BJ (cell line): ENCODE measurements around the gene ZSCAN22. TPM values are rescaled to one million over a fixed set of nuclear protein-coding genes. Genes with fewer than 3 reads are reported as not detected.

Experiments used
- CTCF ChIA-PET: fragments of 350-600 bp; formaldehyde crosslinking; extraction: SDS; loops from one replicate; lab custom pipeline; 2021; ENCODE audit warnings: antibody characterized with exemption, inconsistent platforms; lab: Yijun Ruan, JAX
- POLR2A ChIA-PET: fragments of 300-600 bp; sonication (Branson Sonifier 250); formaldehyde crosslinking; extraction: SDS; loops from one replicate; lab custom pipeline; 2021; ENCODE audit warnings: antibody characterized with exemption; lab: Charles Lee
- DNase-seq: peaks from one replicate; pipeline ENCODE4 v3.0.0-alpha.2; 2011; ENCODE audit warnings: low read depth
- H3K27me3 ChIP-seq: 2 replicates; pipeline ENCODE4 v1.6.0; 2011; ENCODE audit warnings: low read length; ENCODE audit not compliant: control insufficient read depth, insufficient read depth
- H3K36me3 ChIP-seq: 2 replicates; pipeline ENCODE4 v1.5.1; 2011; ENCODE audit warnings: low read length; ENCODE audit not compliant: control insufficient read depth, insufficient read depth
- H3K4me3 ChIP-seq: 2 replicates; pipeline ENCODE4 v1.5.1; 2011; ENCODE audit warnings: low read depth, mild to moderate bottlenecking, control low read depth, low read length
- polyA plus RNA-seq: library from polyadenylated mRNA; depleted of rRNA; stranded (reverse); fragments of >200 nt; gene quantifications from 2 replicates; pipeline ENCODE4 v1.2.3, GENCODE V29; 2011
- TF ChIP-seq, protein P1 (sequence below): IDR thresholded peaks from 2 replicates; pipeline ENCODE4 v1.5.1; 2011; ENCODE audit warnings: low read depth, mild to moderate bottlenecking, control low read depth, inconsistent platforms, low read length, moderate library complexity; ENCODE audit not compliant: insufficient read depth

The ZSCAN22 gene
- polyA plus RNA-seq, 1 experiment = 2.3 TPM

DNA sequence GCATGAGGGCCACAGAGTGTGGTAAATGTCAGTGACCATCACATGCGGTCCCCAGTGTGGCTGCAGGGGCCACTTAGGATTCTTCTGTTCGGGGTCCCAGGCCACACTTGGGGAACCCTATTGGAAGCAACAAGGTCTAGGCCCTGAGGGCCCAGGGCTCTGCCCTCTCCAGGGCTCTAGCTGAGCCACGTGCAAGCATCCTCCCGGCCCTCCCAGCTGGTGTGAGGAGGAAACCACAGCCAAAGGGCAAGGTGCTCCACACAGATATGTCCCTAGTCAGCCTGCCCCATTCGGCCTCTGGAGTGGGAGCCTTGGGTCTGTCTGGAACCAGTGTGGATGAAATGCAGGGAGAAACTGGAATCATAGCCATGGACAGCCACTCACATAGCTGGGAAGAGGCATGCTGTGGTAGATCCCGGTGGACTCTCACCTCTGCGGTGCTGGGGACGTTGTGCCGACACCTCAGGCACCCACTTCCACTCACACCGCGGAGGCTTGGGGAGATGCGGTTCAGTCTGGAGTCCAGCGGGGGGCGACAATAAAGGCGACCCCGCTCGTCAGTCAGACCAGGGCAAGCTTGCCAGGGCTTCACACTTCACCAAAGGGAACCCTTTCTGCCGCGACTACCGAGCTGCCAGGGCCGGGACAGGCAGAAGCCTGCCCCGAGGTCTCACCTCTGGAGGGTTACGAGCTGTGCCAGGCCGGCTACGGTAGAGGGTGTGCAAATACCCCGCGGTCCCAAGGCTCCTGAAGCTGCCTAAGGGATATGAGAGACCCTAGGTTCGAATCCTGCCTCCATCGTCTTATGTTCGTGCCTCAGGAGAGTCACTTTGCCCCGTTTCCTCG is 40.0 kb downstream of the ZSCAN22 start:
- Histone ChIP-seq H3K27me3 (no peaks in the 10 kb centered on the region), H3K36me3 (no peaks in the 10 kb centered on the region), H3K4me3 (no peak overlapping the region)
- TF ChIP-seq, protein P1, sequence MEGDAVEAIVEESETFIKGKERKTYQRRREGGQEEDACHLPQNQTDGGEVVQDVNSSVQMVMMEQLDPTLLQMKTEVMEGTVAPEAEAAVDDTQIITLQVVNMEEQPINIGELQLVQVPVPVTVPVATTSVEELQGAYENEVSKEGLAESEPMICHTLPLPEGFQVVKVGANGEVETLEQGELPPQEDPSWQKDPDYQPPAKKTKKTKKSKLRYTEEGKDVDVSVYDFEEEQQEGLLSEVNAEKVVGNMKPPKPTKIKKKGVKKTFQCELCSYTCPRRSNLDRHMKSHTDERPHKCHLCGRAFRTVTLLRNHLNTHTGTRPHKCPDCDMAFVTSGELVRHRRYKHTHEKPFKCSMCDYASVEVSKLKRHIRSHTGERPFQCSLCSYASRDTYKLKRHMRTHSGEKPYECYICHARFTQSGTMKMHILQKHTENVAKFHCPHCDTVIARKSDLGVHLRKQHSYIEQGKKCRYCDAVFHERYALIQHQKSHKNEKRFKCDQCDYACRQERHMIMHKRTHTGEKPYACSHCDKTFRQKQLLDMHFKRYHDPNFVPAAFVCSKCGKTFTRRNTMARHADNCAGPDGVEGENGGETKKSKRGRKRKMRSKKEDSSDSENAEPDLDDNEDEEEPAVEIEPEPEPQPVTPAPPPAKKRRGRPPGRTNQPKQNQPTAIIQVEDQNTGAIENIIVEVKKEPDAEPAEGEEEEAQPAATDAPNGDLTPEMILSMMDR = no peak
- CTCF ChIA-PET = interaction anchor here (1.7 kb wide), 1 partner anchor 9 kb away, joined by 4 read pairs; no protein-coding TSS in a partner anchor
- DNase-seq = no peak
- POLR2A ChIA-PET = no interaction called here

DNA sequence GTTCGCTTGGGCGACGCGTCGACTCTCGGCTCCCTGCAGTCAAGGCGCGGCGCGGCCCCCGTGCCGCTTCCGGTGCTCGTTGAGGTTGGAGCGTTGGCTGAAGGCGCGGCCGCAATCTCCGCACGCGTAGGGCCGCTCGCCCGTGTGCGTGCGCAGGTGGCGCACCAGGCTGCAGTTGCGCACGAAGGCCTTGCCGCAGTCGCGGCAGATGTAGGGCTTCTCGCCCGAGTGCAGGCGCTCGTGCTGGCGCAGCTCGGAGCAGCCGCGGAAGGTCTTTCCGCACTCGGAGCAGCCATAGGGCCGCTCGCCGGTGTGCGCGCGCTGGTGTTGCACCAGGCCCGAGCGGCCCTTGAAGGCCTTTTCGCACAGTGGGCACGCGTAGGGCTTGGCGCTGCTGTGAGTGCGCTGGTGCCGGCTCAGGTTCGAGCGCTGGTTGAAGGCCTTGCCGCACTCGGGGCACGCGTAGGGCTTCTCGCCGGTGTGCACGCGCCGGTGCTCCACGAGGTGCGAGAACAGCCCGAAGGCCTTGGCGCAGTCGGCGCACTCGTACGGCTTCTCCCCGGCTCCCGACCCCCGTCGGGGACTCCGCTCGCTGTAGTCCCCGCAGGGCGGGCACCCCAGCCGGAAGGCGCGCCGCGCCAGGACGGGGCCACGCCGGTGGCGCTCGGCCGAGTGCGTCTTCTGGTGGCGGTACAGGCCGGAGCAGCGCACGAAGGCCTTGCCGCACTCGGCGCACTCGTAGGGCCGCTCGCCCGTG is 41.1 kb downstream of the ZSCAN22 start:
- ChIA-PET CTCF (no interaction called here), POLR2A (no interaction called here)
- H3K36me3 ChIP-seq = no peaks in the 10 kb centered on the region
- TF ChIP-seq, protein P1 = no peak
- H3K27me3 ChIP-seq = no peaks in the 10 kb centered on the region
- no peak for DNase-seq
- no peak overlapping the region for H3K4me3 ChIP-seq

DNA sequence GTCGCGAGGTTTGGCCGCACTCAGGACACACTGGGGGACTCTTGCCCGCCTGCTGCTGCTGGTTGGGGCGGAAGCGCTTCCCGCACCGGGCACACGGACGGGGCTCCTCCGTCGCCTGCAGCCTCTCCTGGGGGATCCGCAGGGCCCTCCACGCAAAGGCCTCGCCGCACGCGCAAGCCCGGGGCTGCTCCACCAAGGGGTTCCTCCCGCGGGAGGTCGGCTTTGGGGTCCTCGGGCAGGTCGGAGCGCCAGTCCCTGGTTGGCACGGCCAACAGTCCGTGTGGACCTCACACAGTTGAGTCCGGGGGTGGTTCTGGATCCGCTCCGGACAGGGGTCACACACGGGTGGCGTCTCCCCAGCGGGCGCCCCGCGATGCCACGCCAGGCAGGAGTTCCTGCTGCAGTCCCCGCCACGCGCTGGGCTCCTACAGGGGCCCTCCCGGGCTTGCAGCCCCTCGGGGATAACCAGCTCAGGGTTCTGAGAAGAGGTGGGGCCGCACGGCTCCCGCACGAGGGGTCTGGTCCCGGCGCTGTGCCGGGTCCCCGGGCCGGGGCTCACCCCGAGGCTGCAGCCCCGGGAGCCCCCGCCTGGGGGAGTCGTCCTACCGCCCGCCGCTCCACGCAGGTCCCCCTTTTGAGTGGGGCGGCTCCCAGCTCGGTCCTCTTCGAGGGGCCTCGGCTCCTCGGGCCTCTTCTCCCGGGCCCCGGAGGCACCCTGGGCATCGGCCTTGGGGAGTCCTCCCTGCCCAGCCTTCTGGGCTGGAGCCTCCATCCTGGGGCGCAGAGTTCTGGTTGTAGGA is 42.0 kb downstream of the ZSCAN22 start:
- no peak for DNase-seq
- POLR2A ChIA-PET = no interaction called here

DNA sequence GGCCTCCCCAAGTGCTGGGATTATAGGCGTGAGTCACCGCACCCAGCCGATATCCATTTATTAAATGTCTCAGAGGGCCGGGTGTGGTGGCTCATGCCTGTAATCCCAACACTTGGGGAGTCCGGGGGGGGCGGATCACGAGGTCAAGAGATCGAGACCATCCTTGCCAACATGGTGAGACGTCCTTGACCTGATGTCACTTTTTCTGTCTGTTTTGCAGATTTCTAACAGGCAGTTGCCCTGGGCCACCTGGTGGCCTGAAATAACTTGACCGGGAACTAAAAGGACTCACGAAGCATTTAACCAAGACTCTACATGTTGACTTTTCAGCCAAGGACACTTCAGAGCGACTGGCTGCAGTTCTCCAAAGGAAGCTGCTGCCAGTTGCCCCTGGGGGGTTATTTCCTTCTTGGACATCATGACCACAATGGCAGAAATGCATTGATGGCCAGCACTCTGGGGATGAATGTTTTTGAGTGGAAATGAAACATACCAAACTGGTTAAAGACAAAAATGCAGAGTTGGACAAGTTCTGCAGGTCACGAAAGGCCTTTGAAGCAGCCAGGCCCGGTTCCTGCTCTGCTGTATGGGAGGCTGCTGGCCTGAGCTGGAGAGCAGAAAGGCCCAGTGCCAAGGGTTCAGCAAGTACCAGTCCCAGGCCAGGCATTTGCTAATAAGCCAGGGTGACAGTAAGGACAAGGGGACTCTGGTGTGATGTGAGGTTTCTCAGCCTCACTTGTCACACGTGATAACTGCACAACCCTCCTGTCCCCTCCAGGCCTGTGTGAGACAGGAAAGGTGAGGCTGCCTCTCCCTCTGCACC is 45.7 kb downstream of the ZSCAN22 start:
- DNase-seq = no peak
- ChIA-PET POLR2A (no interaction called here), CTCF (no interaction called here)
- Histone ChIP-seq H3K4me3 (no peak overlapping the region), H3K27me3 (no peaks in the 10 kb centered on the region), H3K36me3 (no peaks in the 10 kb centered on the region)
- TF ChIP-seq, protein P1 = no peak

More for the DNA sequence above, 42.0 kb downstream of the ZSCAN22 start:
- no peak overlapping the region for H3K4me3 ChIP-seq
- H3K36me3 ChIP-seq = no peaks in the 10 kb centered on the region
- TF ChIP-seq, protein P1 = no peak
- CTCF ChIA-PET = no interaction called here
- no peaks in the 10 kb centered on the region for H3K27me3 ChIP-seq
